ENCODE data around the gene CEMP1.
"Not testable (repeated sequence)": the region's sequence is repeated elsewhere in the genome, so short reads cannot be mapped to it uniquely, and the experiment has no call there.

GRCh38 chr16:2568573-2568972 lies 37.4 kb upstream of the CEMP1 start:
- TF ChIP-seq POLR2A (IDR thresholded peaks at IDR 0.05; ENCODE audit: low read length); GATA1 (IDR thresholded peaks at IDR 0.05; ENCODE audit: low read depth, low read length): not testable (repeated sequence)
